HEK293 (cell line): ENCODE measurements around the gene PRSS1.

Experiments
- CTCF ChIP-seq: fragments of 450-650 bp; formaldehyde crosslinking; IDR thresholded peaks from 2 replicates; pipeline ENCODE4 v1.5.1; 2016; ENCODE audit warnings: missing biosample characterization, missing genetic modification characterization
- GLI2 ChIP-seq: fragments of 450-650 bp; formaldehyde crosslinking; IDR thresholded peaks from 2 replicates; pipeline ENCODE4; 2017; ENCODE audit warnings: missing biosample characterization, missing genetic modification characterization, low read depth, borderline replicate concordance
- MEIS1 ChIP-seq: sonication (generic); formaldehyde crosslinking; IDR thresholded peaks from 2 replicates; pipeline ENCODE4 v1.8.1; 2022; ENCODE audit warnings: missing genetic modification reagents, mild to moderate bottlenecking, borderline replicate concordance
- PRDM1 ChIP-seq: fragments of 450-650 bp; formaldehyde crosslinking; IDR thresholded peaks from 2 replicates; pipeline ENCODE4; 2016; ENCODE audit warnings: missing biosample characterization, missing genetic modification characterization
- YY1 ChIP-seq: fragments of 450-650 bp; formaldehyde crosslinking; IDR thresholded peaks from 2 replicates; pipeline ENCODE4 v1.5.1; 2018; ENCODE audit warnings: missing biosample characterization, missing genetic modification characterization
- ZBTB7A ChIP-seq: fragments of 450-650 bp; formaldehyde crosslinking; IDR thresholded peaks from 2 replicates; pipeline ENCODE4 v1.5.1; 2016; ENCODE audit warnings: low read depth, missing biosample characterization, missing genetic modification characterization
- ZNF138 ChIP-seq: fragments of 450-650 bp; formaldehyde crosslinking; IDR thresholded peaks from 2 replicates; pipeline ENCODE4 v1.5.1; 2016; ENCODE audit warnings: missing biosample characterization, missing genetic modification characterization, borderline replicate concordance
- ZNF433 ChIP-seq: fragments of 450-650 bp; formaldehyde crosslinking; IDR thresholded peaks from 2 replicates; pipeline ENCODE4 v1.5.1; 2016; ENCODE audit warnings: missing biosample characterization, missing genetic modification characterization, low read depth
- ZNF777 ChIP-seq: fragments of 450-650 bp; formaldehyde crosslinking; IDR thresholded peaks from 2 replicates; pipeline ENCODE4 v1.5.1; 2017; ENCODE audit warnings: missing biosample characterization, missing genetic modification characterization, borderline replicate concordance
- ZNF792 ChIP-seq: fragments of 450-650 bp; formaldehyde crosslinking; IDR thresholded peaks from 2 replicates; pipeline ENCODE4 v1.5.1; 2016; ENCODE audit warnings: missing biosample characterization, missing genetic modification characterization
- TF ChIP-seq, protein P1 (sequence below): fragments of 450-650 bp; formaldehyde crosslinking; IDR thresholded peaks from 2 replicates; pipeline ENCODE4 v1.5.1; 2016; ENCODE audit warnings: missing biosample characterization, missing genetic modification characterization
- TF ChIP-seq, protein P2 (sequence below): fragments of 450-650 bp; formaldehyde crosslinking; IDR thresholded peaks from 2 replicates; pipeline ENCODE4 v1.5.1; 2016; ENCODE audit warnings: missing biosample characterization, missing genetic modification characterization, low read depth
- TF ChIP-seq, protein P3 (sequence below): fragments of 450-650 bp; formaldehyde crosslinking; IDR thresholded peaks from 2 replicates; pipeline ENCODE4 v1.5.1; 2016; ENCODE audit warnings: missing biosample characterization, missing genetic modification characterization
- TF ChIP-seq, protein P4 (sequence below): fragments of 450-650 bp; formaldehyde crosslinking; IDR thresholded peaks from 2 replicates; pipeline ENCODE4 v1.5.1; 2017; ENCODE audit warnings: missing biosample characterization, mild to moderate bottlenecking, missing genetic modification characterization, moderate library complexity

GRCh38 chr7:142720986-142721385, 28.3 kb upstream of the PRSS1 start:
- TF ChIP-seq PRDM1 (tag by site-specific recombination) (no peak), MEIS1 (no peak), CTCF (no peak), ZBTB7A (tag by site-specific recombination) (no peak), ZNF792 (tag by site-specific recombination) (no peak), GLI2 (tag by site-specific recombination) (no peak), ZNF433 (tag by site-specific recombination) (no peak), ZNF777 (tag by site-specific recombination) (no peak), ZNF138 (no peak), YY1 (no peak)
- TF ChIP-seq, protein P1, sequence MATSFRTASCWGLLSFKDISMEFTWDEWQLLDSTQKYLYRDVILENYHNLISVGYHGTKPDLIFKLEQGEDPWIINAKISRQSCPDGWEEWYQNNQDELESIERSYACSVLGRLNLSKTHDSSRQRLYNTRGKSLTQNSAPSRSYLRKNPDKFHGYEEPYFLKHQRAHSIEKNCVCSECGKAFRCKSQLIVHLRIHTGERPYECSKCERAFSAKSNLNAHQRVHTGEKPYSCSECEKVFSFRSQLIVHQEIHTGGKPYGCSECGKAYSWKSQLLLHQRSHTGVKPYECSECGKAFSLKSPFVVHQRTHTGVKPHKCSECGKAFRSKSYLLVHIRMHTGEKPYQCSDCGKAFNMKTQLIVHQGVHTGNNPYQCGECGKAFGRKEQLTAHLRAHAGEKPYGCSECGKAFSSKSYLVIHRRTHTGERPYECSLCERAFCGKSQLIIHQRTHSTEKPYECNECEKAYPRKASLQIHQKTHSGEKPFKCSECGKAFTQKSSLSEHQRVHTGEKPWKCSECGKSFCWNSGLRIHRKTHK (tag by site-specific recombination): no peak
- TF ChIP-seq, protein P2, sequence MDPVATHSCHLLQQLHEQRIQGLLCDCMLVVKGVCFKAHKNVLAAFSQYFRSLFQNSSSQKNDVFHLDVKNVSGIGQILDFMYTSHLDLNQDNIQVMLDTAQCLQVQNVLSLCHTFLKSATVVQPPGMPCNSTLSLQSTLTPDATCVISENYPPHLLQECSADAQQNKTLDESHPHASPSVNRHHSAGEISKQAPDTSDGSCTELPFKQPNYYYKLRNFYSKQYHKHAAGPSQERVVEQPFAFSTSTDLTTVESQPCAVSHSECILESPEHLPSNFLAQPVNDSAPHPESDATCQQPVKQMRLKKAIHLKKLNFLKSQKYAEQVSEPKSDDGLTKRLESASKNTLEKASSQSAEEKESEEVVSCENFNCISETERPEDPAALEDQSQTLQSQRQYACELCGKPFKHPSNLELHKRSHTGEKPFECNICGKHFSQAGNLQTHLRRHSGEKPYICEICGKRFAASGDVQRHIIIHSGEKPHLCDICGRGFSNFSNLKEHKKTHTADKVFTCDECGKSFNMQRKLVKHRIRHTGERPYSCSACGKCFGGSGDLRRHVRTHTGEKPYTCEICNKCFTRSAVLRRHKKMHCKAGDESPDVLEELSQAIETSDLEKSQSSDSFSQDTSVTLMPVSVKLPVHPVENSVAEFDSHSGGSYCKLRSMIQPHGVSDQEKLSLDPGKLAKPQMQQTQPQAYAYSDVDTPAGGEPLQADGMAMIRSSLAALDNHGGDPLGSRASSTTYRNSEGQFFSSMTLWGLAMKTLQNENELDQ (tag by site-specific recombination): no peak
- TF ChIP-seq, protein P3, sequence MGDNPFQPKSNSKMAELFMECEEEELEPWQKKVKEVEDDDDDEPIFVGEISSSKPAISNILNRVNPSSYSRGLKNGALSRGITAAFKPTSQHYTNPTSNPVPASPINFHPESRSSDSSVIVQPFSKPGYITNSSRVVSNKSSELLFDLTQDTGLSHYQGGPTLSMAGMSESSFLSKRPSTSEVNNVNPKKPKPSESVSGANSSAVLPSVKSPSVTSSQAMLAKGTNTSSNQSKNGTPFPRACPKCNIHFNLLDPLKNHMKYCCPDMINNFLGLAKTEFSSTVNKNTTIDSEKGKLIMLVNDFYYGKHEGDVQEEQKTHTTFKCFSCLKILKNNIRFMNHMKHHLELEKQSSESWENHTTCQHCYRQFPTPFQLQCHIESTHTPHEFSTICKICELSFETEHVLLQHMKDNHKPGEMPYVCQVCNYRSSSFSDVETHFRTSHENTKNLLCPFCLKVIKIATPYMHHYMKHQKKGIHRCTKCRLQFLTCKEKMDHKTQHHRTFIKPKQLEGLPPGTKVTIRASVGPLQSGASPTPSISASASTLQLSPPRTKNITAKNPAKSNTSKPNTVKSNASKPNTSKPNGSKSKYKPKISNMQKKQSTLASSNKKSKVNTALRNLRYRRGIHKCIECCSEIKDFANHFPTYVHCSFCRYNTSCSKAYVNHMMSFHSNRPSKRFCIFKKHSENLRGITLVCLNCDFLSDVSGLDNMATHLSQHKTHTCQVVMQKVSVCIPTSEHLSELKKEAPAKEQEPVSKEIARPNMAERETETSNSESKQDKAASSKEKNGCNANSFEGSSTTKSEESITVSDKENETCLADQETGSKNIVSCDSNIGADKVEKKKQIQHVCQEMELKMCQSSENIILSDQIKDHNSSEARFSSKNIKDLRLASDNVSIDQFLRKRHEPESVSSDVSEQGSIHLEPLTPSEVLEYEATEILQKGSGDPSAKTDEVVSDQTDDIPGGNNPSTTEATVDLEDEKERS: no peak
- TF ChIP-seq, protein P4, sequence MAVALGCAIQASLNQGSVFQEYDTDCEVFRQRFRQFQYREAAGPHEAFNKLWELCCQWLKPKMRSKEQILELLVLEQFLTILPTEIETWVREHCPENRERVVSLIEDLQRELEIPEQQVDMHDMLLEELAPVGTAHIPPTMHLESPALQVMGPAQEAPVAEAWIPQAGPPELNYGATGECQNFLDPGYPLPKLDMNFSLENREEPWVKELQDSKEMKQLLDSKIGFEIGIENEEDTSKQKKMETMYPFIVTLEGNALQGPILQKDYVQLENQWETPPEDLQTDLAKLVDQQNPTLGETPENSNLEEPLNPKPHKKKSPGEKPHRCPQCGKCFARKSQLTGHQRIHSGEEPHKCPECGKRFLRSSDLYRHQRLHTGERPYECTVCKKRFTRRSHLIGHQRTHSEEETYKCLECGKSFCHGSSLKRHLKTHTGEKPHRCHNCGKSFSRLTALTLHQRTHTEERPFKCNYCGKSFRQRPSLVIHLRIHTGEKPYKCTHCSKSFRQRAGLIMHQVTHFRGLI (tag by site-specific recombination): no peak
